NCI-H526 treated with DMSO at 0.1 percent for 48 hours (cell line): ENCODE results near the gene KIF7.
"Not testable (repeated sequence)": the region's sequence is repeated elsewhere in the genome, so short reads cannot be mapped to it uniquely, and the experiment has no call there.

Experiments
- DNase-seq: peaks from one replicate; lab custom pipeline; 2025; lab: John Stamatoyannopoulos, UW

KIF7 gene, protein sequence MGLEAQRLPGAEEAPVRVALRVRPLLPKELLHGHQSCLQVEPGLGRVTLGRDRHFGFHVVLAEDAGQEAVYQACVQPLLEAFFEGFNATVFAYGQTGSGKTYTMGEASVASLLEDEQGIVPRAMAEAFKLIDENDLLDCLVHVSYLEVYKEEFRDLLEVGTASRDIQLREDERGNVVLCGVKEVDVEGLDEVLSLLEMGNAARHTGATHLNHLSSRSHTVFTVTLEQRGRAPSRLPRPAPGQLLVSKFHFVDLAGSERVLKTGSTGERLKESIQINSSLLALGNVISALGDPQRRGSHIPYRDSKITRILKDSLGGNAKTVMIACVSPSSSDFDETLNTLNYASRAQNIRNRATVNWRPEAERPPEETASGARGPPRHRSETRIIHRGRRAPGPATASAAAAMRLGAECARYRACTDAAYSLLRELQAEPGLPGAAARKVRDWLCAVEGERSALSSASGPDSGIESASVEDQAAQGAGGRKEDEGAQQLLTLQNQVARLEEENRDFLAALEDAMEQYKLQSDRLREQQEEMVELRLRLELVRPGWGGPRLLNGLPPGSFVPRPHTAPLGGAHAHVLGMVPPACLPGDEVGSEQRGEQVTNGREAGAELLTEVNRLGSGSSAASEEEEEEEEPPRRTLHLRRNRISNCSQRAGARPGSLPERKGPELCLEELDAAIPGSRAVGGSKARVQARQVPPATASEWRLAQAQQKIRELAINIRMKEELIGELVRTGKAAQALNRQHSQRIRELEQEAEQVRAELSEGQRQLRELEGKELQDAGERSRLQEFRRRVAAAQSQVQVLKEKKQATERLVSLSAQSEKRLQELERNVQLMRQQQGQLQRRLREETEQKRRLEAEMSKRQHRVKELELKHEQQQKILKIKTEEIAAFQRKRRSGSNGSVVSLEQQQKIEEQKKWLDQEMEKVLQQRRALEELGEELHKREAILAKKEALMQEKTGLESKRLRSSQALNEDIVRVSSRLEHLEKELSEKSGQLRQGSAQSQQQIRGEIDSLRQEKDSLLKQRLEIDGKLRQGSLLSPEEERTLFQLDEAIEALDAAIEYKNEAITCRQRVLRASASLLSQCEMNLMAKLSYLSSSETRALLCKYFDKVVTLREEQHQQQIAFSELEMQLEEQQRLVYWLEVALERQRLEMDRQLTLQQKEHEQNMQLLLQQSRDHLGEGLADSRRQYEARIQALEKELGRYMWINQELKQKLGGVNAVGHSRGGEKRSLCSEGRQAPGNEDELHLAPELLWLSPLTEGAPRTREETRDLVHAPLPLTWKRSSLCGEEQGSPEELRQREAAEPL (N-terminal part only)

DNA sequence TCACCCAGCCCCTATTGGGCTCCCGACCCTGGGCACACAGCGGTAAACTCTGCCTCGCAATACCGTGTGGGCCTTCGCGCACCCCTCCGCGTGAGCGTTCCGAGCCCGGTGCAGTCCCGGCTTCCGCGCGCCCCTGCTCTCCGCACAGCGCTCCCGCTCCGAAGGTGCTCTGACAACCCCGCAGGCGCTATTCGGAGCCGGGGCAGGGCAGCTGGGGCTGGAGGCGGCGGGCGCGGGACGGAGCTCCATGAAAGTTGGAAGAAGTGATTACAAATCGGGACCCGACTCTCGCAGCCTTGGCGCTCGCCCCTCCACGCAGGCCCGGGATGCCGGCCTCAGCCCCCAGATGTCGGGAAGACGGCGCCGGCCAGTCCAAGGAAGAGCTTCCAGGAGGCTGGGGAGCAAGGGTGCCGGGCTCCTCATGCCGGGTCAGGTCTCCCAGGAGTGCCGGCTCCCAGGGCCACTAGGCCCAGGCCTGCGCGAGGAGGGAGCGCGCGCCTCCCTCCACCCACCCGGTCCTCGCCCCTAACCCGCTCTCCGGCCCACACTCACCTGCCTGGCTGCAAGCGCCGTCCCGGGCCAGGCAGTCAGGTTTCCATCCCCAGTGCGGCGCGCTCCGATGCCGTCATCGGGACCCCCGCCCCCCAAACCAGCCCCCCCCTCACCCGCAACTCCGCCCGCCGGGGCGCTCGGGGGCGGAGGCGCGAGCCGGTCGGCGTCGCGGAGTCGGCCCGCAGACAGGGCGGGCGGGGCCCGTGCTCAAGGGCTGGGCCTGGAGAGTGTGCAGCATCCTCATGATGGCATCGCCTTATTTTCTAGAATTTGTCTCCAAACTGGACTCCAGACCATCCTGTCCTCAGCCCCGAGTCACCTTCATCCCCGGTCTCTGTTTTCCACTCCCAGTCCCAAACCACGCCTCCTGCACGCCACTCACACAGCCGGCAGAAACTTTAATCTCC lies at the start of gene KIF7:
Gene KIF7, minus strand, starts transcription at position 621 of the 959 bp plus-strand sequence. CDS start 2,537 bp downstream, outside the sequence.
- peak; percentile 19 for DNase-seq

- no peak for DNase-seq
Observed at GRCh38 chr15:89704411-89704810, 49.1 kb upstream of the KIF7 start.

GRCh38 chr15:89695198-89695597 lies 39.9 kb upstream of the KIF7 start:
- no peak for DNase-seq

GRCh38 chr15:89693696-89694095 lies 38.4 kb upstream of the KIF7 start:
- no peak for DNase-seq

DNA sequence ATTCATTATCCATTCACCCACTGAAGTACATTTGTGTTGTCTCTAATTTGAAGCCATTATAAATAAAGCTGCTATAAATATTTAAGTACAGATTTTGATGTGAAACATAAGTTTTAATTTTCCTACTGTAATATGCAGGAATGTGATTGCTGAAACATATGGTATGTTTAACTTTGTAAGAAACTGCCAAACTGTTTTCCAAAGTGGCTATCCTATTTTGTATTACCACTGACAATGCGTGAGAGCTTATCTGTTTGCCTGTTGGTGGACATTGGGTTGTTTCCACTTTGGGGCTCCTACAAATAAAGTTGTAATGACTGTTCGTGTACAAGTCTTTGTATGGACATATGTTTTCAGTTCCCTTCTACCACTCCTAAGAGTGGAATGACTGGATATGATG lies 37.8 kb upstream of the KIF7 start:
- DNase-seq, result no peak

- DNase-seq, result peak; percentile 52
Observed at GRCh38 chr15:89690276-89691218, 35.3 kb upstream of the KIF7 start, which contains the start of the genes PEX11A and WDR93. Gene PEX11A, minus strand, starts transcription at chr15:89690754. Its CDS starts 122 bp downstream, at chr15:89690632. Gene WDR93, plus strand, starts transcription at chr15:89690811. Its CDS starts 10,936 bp downstream, at chr15:89701747.

GRCh38 chr15:89689930-89690275 lies 34.6 kb upstream of the KIF7 start:
- DNase-seq, result not testable (repeated sequence)

DNA sequence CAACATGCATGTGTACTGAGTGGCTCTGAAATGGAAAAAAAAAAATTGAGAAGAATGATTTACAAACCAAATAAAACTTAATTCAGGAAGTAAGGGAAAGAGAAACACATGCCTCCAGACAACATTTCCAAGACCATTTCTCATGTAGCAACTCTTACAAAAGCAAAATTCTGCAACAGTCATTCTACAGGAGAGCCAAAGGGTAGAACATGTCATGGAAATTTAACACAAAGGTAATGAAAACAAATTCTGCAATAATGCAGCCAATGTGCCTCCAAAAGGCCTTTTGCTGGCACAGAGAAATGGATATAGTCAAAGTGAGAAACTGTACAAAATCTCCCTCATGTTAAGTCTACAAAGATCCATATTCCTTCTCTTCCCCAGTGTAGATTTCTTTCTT lies 31.3 kb upstream of the KIF7 start:
- DNase-seq, result no peak

DNA sequence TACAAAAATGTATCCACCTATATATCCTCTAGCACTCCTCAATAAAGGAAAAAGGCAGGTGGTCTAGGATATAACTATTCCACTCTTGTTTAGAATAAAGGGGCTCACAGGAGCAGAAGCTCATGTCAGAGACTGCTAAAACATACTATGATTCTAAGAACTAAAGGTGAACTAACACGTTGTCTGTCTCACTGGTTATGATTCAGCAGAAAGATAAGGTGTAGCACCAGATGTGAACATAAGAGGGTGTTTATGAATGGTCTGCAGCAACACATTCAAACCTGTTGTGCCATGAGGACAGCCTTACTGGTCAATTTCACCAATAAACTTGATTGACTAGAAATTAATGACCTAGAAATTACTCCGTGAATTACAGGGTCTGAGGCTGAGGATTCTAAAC lies 30.7 kb upstream of the KIF7 start:
- no peak for DNase-seq

DNA sequence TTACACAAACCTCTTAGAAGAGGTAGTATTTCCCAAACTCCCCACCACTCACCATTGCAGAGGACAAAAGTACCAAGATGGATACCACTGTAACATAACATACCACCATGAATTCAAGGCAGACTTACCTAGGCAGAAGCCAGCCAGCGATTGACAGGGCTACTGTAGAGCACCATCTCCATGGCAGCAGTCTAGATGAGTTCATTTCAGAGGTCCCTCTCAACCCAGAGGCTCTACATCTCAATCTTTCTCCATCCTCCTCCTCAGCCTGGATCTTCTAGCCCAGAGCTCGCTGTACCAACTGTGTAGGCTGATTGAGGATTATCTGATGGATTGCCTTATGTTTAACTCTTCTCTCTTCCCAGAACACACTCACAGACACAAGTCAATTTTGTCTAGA lies 25.9 kb upstream of the KIF7 start:
- DNase-seq, result no peak

GRCh38 chr15:89680282-89680873 lies 25.1 kb upstream of the KIF7 start:
- DNase-seq, result no peak

DNA sequence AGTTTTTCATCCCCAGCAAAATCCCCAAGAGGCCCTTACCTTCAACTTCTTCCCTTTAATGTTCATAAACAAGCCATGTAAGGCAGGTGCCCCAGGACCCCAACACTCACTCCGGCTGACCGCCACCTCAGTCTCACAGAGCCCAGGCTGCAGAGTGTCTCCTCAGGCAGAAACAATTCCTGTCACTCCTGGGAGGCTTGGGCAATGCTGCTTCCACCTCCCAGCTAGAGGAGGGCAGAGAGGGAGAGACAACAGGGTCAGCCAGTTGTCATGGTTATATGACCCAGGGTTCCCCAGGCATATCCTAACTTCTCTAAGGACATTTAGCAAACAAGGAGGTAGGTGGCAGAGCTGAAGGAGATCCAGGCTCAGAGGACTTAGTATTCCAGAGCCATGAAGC lies 23.9 kb upstream of the KIF7 start, which contains the start of gene PLIN1:
Gene PLIN1, minus strand, starts transcription at position 156 of the 400 bp plus-strand sequence. CDS start 1,878 bp downstream, outside the sequence.
- DNase-seq, result no peak

- DNase-seq, result no peak
Observed at GRCh38 chr15:89677381-89677780, 22.1 kb upstream of the KIF7 start.

DNA sequence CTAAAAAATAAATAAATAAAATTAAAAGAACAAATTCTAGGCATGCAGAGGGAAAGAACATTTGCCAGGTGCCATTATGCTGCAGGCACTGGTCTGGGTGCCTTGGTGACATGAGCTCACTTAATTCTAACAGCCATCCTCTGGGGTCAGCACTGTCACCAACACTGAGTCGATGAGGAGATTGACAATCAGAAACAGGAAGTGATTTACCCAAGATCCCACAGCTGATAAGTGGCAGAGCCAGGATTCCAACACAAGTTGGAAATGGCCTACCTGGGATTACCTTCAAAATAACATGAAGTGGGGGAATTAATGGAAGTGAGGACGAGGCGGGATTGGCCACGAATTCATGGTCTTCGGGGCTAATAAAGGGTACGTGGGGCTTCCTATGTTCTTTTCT lies 20.3 kb upstream of the KIF7 start:
- no peak for DNase-seq

DNA sequence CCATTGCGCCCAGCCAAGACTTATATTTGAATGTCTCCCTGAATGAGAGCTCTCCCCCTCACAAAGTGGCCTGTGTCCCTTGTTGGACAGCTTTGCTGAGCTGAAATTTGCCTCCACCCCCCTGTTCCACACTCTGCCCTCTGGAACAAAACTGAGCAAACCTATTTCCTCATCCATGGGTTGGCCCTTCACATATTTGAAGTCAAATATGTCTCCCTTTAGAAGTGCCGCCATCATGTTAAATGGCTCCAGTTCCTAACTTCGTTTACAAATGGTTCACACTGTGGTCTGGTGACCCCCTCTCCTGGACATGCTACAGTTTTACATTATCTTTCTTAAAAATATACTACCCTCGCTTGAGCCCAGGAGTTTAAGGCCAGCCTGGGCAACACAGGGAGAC lies 19.3 kb upstream of the KIF7 start:
- DNase-seq, result no peak

- DNase-seq, result no peak
Observed at GRCh38 chr15:89673165-89673512, 17.9 kb upstream of the KIF7 start.

GRCh38 chr15:89672221-89673164 lies 17.2 kb upstream of the KIF7 start:
- no peak for DNase-seq

GRCh38 chr15:89671687-89672086 lies 16.4 kb upstream of the KIF7 start:
- DNase-seq, result no peak
